ENCODE measurements around the gene DAD1.

DNA sequence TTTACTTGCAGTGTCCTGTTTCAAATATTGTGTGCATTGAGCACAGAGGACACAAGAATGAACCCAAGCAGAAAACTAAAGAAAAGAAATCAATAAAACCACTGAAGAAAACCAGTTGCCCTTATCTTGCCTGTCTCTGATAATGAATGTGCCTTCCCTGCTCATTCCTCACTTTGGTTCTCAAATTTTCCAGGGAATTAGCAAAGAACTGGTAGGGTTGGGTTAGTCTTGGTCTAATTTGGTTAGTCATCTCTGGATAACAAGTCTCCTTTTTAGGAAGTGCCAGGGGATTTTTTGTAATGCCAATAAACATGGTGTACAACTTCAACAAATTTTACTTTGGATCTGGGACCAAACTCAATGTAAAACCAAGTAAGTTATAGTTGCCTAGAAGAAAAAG is 65.7 kb downstream of the DAD1 start:
- TF ChIP-seq, protein P1, sequence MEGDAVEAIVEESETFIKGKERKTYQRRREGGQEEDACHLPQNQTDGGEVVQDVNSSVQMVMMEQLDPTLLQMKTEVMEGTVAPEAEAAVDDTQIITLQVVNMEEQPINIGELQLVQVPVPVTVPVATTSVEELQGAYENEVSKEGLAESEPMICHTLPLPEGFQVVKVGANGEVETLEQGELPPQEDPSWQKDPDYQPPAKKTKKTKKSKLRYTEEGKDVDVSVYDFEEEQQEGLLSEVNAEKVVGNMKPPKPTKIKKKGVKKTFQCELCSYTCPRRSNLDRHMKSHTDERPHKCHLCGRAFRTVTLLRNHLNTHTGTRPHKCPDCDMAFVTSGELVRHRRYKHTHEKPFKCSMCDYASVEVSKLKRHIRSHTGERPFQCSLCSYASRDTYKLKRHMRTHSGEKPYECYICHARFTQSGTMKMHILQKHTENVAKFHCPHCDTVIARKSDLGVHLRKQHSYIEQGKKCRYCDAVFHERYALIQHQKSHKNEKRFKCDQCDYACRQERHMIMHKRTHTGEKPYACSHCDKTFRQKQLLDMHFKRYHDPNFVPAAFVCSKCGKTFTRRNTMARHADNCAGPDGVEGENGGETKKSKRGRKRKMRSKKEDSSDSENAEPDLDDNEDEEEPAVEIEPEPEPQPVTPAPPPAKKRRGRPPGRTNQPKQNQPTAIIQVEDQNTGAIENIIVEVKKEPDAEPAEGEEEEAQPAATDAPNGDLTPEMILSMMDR (IDR thresholded peaks at IDR 0.05 in 2 of 3, conservative IDR thresholded peaks at IDR 0.05 in 1 of 3; ENCODE audit: borderline replicate concordance in 1 of 3, insufficient read depth in 1 of 3, low read depth in 2 of 3, low read length in 2 of 3), result no peak
- TF ChIP-seq SRF (IDR thresholded peaks at IDR 0.05; ENCODE audit: low read depth) (no peak), EZH2 (IDR thresholded peaks at IDR 0.05) (no peak), RAD21 (IDR thresholded peaks at IDR 0.05; ENCODE audit: low read depth) (no peak), ZNF274 (IDR thresholded peaks at IDR 0.05; ENCODE audit: low read depth, low read length) (no peak), POLR2AphosphoS5 (IDR thresholded peaks at IDR 0.05; ENCODE audit: low read depth, low read length) (no peak), POLR2A (IDR thresholded peaks at IDR 0.05; ENCODE audit: borderline replicate concordance, extremely low read depth, insufficient read depth, insufficient read length) (no peak), CEBPB (IDR thresholded peaks at IDR 0.05; ENCODE audit: low read depth) (no peak), YY1 (IDR thresholded peaks at IDR 0.05; ENCODE audit: extremely low read depth, insufficient replicate concordance, low read depth, low read length) (no peak), EZH2phosphoT487 (IDR thresholded peaks at IDR 0.05; ENCODE audit: borderline replicate concordance) (no peak)
- TF ChIP-seq, protein P2, sequence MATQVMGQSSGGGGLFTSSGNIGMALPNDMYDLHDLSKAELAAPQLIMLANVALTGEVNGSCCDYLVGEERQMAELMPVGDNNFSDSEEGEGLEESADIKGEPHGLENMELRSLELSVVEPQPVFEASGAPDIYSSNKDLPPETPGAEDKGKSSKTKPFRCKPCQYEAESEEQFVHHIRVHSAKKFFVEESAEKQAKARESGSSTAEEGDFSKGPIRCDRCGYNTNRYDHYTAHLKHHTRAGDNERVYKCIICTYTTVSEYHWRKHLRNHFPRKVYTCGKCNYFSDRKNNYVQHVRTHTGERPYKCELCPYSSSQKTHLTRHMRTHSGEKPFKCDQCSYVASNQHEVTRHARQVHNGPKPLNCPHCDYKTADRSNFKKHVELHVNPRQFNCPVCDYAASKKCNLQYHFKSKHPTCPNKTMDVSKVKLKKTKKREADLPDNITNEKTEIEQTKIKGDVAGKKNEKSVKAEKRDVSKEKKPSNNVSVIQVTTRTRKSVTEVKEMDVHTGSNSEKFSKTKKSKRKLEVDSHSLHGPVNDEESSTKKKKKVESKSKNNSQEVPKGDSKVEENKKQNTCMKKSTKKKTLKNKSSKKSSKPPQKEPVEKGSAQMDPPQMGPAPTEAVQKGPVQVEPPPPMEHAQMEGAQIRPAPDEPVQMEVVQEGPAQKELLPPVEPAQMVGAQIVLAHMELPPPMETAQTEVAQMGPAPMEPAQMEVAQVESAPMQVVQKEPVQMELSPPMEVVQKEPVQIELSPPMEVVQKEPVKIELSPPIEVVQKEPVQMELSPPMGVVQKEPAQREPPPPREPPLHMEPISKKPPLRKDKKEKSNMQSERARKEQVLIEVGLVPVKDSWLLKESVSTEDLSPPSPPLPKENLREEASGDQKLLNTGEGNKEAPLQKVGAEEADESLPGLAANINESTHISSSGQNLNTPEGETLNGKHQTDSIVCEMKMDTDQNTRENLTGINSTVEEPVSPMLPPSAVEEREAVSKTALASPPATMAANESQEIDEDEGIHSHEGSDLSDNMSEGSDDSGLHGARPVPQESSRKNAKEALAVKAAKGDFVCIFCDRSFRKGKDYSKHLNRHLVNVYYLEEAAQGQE (IDR thresholded peaks at IDR 0.05; ENCODE audit: low read depth), result no peak
- TF ChIP-seq, protein P3, sequence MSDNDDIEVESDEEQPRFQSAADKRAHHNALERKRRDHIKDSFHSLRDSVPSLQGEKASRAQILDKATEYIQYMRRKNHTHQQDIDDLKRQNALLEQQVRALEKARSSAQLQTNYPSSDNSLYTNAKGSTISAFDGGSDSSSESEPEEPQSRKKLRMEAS (IDR thresholded peaks at IDR 0.05), result no peak
- TF ChIP-seq, protein P4, sequence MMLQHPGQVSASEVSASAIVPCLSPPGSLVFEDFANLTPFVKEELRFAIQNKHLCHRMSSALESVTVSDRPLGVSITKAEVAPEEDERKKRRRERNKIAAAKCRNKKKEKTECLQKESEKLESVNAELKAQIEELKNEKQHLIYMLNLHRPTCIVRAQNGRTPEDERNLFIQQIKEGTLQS (IDR thresholded peaks at IDR 0.05), result no peak
